CD14-positive monocyte (primary cell): ENCODE results near the gene TJP3. TPM values are rescaled to one million over a fixed set of nuclear protein-coding genes. Genes with fewer than 3 reads are reported as not detected.

Experiments used
- DNase-seq, 3 donors: peaks; one replicate each; pipeline ENCODE4 v3.0.0-alpha.2; 2011 to 2022
- H2AFZ ChIP-seq: 2 replicates; pipeline ENCODE4 v1.6.0; 2012; ENCODE audit warnings: mild to moderate bottlenecking, low read depth, low read length, inconsistent platforms; ENCODE audit not compliant: insufficient read depth, poor library complexity, severe bottlenecking
- H3K27ac ChIP-seq, 2 donors: 1 replicate in 1 of 2; 2 replicates in 1 of 2; pipeline ENCODE4 v1.5.1; 2012 to 2013; ENCODE audit warnings: low read length in 2 of 2, control low read depth in 1 of 2, inconsistent platforms in 1 of 2, low read depth in 1 of 2, mild to moderate bottlenecking in 1 of 2
- H3K27me3 ChIP-seq, 2 donors: one replicate each; pipeline versions ENCODE4 v1.6.0 to v1.6.1; 2011 to 2013; ENCODE audit warnings: low read length in 2 of 2; ENCODE audit not compliant: control insufficient read depth in 2 of 2, insufficient read depth in 2 of 2
- H3K36me3 ChIP-seq, 2 donors: replicated peaks in 1 of 2; 1 replicate in 1 of 2; 2 replicates in 1 of 2; pipeline versions ENCODE4 v1.5.1 to v1.6.1; 2012 to 2013; ENCODE audit warnings: low read length in 2 of 2, control low read depth in 1 of 2, inconsistent platforms in 1 of 2, mild to moderate bottlenecking in 1 of 2; ENCODE audit not compliant: insufficient read depth in 2 of 2, control insufficient read depth in 1 of 2
- H3K4me1 ChIP-seq, 2 donors: 1 replicate in 1 of 2; 2 replicates in 1 of 2; pipeline versions ENCODE4 v1.5.1 to v1.6.1; 2012 to 2013; ENCODE audit warnings: low read length in 2 of 2, control low read depth in 1 of 2, inconsistent platforms in 1 of 2, mild to moderate bottlenecking in 1 of 2, moderate library complexity in 1 of 2; ENCODE audit not compliant: insufficient read depth in 2 of 2, control insufficient read depth in 1 of 2
- H3K4me2 ChIP-seq: replicated peaks from 2 replicates; pipeline ENCODE3; 2012; ENCODE audit warnings: low read length, moderate library complexity, mild to moderate bottlenecking; ENCODE audit not compliant: poor library complexity, severe bottlenecking; ENCODE audit errors: extremely low read depth
- H3K4me3 ChIP-seq, 3 experiments: fragments of 200-600 bp in 1 of 3; sonication (generic) in 1 of 3; replicated peaks in 1 of 3; 1 replicate in 2 of 3; 2 replicates in 1 of 3; pipeline ENCODE4 v1.5.1; 2011 to 2013; ENCODE audit warnings: low read length in 3 of 3, mild to moderate bottlenecking in 3 of 3, control low read depth in 2 of 3, low read depth in 2 of 3, inconsistent platforms in 1 of 3, moderate library complexity in 1 of 3
- H3K79me2 ChIP-seq: 2 replicates; pipeline ENCODE4 v1.6.0; 2012; ENCODE audit warnings: mild to moderate bottlenecking, control low read depth, inconsistent platforms, low read length, moderate library complexity; ENCODE audit not compliant: insufficient read depth
- H3K9ac ChIP-seq: 2 replicates; pipeline ENCODE4 v1.6.0; 2017; ENCODE audit warnings: low read length, mild to moderate bottlenecking; ENCODE audit not compliant: insufficient read depth, poor library complexity, severe bottlenecking
- H3K9me3 ChIP-seq, 2 donors: replicated peaks in 1 of 2; 1 replicate in 1 of 2; 2 replicates in 1 of 2; pipeline versions ENCODE4 v1.5.1 to v1.6.1; 2012 to 2013; ENCODE audit warnings: low read length in 2 of 2, control low read depth in 1 of 2; ENCODE audit not compliant: control insufficient read depth in 1 of 2, insufficient read depth in 1 of 2
- H4K20me1 ChIP-seq: 2 replicates; pipeline ENCODE4 v1.6.0; 2012; ENCODE audit warnings: mild to moderate bottlenecking, low read length, control low read depth, moderate library complexity; ENCODE audit not compliant: insufficient read depth
- H3K27ac Mint-ChIP-seq, 7 donors: one replicate each; pipeline ENCODE4 v1.8.0; 2020; ENCODE audit warnings: mild to moderate bottlenecking in 7 of 7, mixed read lengths in 7 of 7, moderate library complexity in 6 of 7, inconsistent platforms in 2 of 7
- H3K27me3 Mint-ChIP-seq, 3 donors: one replicate each; pipeline ENCODE4 v1.8.0; 2021 to 2022; ENCODE audit warnings: low read depth in 3 of 3, mild to moderate bottlenecking in 3 of 3, mixed read lengths in 3 of 3, moderate library complexity in 3 of 3, inconsistent platforms in 1 of 3
- H3K36me3 Mint-ChIP-seq, 2 donors: one replicate each; pipeline ENCODE4 v1.8.0; 2020; ENCODE audit warnings: mixed read lengths in 2 of 2, inconsistent platforms in 1 of 2, mild to moderate bottlenecking in 1 of 2
- H3K4me1 Mint-ChIP-seq: one replicate; pipeline ENCODE4 v1.8.0; 2020; ENCODE audit warnings: mild to moderate bottlenecking, mixed read lengths
- H3K4me3 Mint-ChIP-seq, 2 donors: one replicate each; pipeline ENCODE4 v1.8.0; 2020; ENCODE audit warnings: mild to moderate bottlenecking in 2 of 2, mixed read lengths in 2 of 2, moderate library complexity in 1 of 2
- H3K9me3 Mint-ChIP-seq, 7 donors: one replicate each; pipeline ENCODE4 v1.8.0; 2020 to 2022; ENCODE audit warnings: mixed read lengths in 7 of 7, mild to moderate bottlenecking in 6 of 7, moderate library complexity in 6 of 7, inconsistent platforms in 2 of 7
- CTCF ChIP-seq: fragments of 200-600 bp; IDR thresholded peaks from one replicate; pipeline ENCODE4 v1.8.0; 2022; ENCODE audit warnings: antibody characterized with exemption, mild to moderate bottlenecking
- WGBS: methylation state at CpG from one replicate; pipeline ENCODE4 v1.1.5; 2013; ENCODE audit warnings: missing lambda C conversion rate; ENCODE audit not compliant: insufficient coverage; 5-methylcytosine and 5-hydroxymethylcytosine counted together
- intact Hi-C, 2 donors: fragments of 100-400 bp; cut with micrococcal nuclease; formaldehyde crosslinking; loops; one replicate each; pipeline versions ENCODE4 v1.15.0 to v1.15.1; 2023
- polyA plus RNA-seq, 3 donors: library from polyadenylated mRNA; depleted of rRNA in 1 of 3; unstranded in 2 of 3; stranded (reverse) in 1 of 3; fragments of 300-500 nt in 2 of 3; fragments of >200 nt in 1 of 3; fragmentation: Illumina TruSeq in 2 of 3; gene quantifications; 1 replicate in 2 of 3; 2 replicates in 1 of 3; pipeline ENCODE4 v1.2.3, GENCODE V29; 2012 to 2021

Gene TJP3
- polyA plus RNA-seq, 3 donors = 0.01 TPM; not detected in 2

- no peaks in the 10 kb centered on the region for H3K4me1 ChIP-seq
- intact Hi-C loops = no loop called here
- no peak overlapping the region for H3K4me2 ChIP-seq
- no peak overlapping the region for H3K27ac ChIP-seq
- H3K79me2 ChIP-seq = no peaks in the 10 kb centered on the region
- Mint-ChIP-seq H3K27ac (no peak overlapping the region), H3K4me3 (no peak overlapping the region), H3K9me3 (peaks cover 0 to 10% (median 3%) of the 10 kb centered on the region in 7 donors), H3K36me3 (peaks cover 65 to 91% of the 10 kb centered on the region in 2 donors), H3K4me1 (no peaks in the 10 kb centered on the region), H3K27me3 (peaks cover 0 to 2% (median 0%) of the 10 kb centered on the region in 3 donors)
- peaks cover 34% of the 10 kb centered on the region for H4K20me1 ChIP-seq
- no peak for DNase-seq
- TF ChIP-seq CTCF = no peak
- WGBS = 94% methylated on average over 22 of the region's 22 CpGs
- H3K9ac ChIP-seq = no peak overlapping the region
- H3K36me3 ChIP-seq = peaks cover 90 to 95% of the 10 kb centered on the region in 2 donors
- H2AFZ ChIP-seq = no peak overlapping the region
- H3K4me3 ChIP-seq = no peak overlapping the region
- no peaks in the 10 kb centered on the region for H3K9me3 ChIP-seq
- no peaks in the 10 kb centered on the region for H3K27me3 ChIP-seq
These were observed 48.5 kb upstream of the TJP3 start for GRCh38 chr19:3659746-3660112.

GRCh38 chr19:3660493-3661219 is 47.5 kb upstream of the TJP3 start:
- peaks cover 43% of the 10 kb centered on the region for H4K20me1 ChIP-seq
- H3K36me3 Mint-ChIP-seq = peaks cover 63 to 91% of the 10 kb centered on the region in 2 donors
- H3K4me3 ChIP-seq = no peak overlapping the region
- intact Hi-C loops = no loop called here
- H3K9me3 Mint-ChIP-seq = peaks cover 0 to 10% (median 3%) of the 10 kb centered on the region in 7 donors
- no peaks in the 10 kb centered on the region for H3K4me1 Mint-ChIP-seq
- DNase-seq = no peak
- H3K4me2 ChIP-seq = no peak overlapping the region
- no peaks in the 10 kb centered on the region for H3K9me3 ChIP-seq
- no peak overlapping the region for H3K27ac ChIP-seq
- no peaks in the 10 kb centered on the region for H3K27me3 ChIP-seq
- TF ChIP-seq CTCF = no peak
- no peak overlapping the region for H2AFZ ChIP-seq
- H3K9ac ChIP-seq = no peak overlapping the region
- H3K27ac Mint-ChIP-seq = peak overlapping the region in 1 of 7 donors; percentile 23
- H3K36me3 ChIP-seq = peaks cover 91 to 99% of the 10 kb centered on the region in 2 donors
- H3K79me2 ChIP-seq = no peaks in the 10 kb centered on the region
- WGBS = 95% methylated on average over 14 of the region's 23 CpGs
- H3K27me3 Mint-ChIP-seq = no peaks in the 10 kb centered on the region
- H3K4me3 Mint-ChIP-seq = no peak overlapping the region
- H3K4me1 ChIP-seq = no peaks in the 10 kb centered on the region
